NB4 (cell line): Measurements from ENCODE around the gene RPS5.

Experiments
- CTCF ChIP-seq: IDR thresholded peaks from one replicate; pipeline ENCODE4 v1.5.1; 2012; ENCODE audit warnings: low read depth, low read length
- MAX ChIP-seq: IDR thresholded peaks from 2 replicates; pipeline ENCODE4 v1.6.1; 2011; ENCODE audit warnings: low read depth, low read length
- MYC ChIP-seq: IDR thresholded peaks from 2 replicates; pipeline ENCODE4 v1.6.1; 2011; ENCODE audit warnings: low read depth, low read length
- POLR2A ChIP-seq: IDR thresholded peaks from 2 replicates; pipeline ENCODE4 v1.6.1; 2011; ENCODE audit warnings: mild to moderate bottlenecking; ENCODE audit not compliant: insufficient read length; ENCODE audit errors: extremely low read depth

- no peak for TF ChIP-seq MAX
- TF ChIP-seq CTCF, result no peak
- no peak for TF ChIP-seq MYC
- TF ChIP-seq POLR2A, result no peak
Observed at GRCh38 chr19:58398545-58398944, 11.5 kb downstream of the RPS5 start.
